IPS DF 6.9 (cell line): ENCODE results near the gene NTMT1.

ENCODE experiments used
- DNase-seq: peaks from one replicate; pipeline ENCODE4 v3.0.0-alpha.2; 2013; ENCODE audit warnings: low read depth, low spot score
- H3K27ac ChIP-seq: one replicate; pipeline ENCODE4 v1.5.1; 2013; ENCODE audit warnings: low read length, control low read depth
- H3K27me3 ChIP-seq: 2 replicates; pipeline ENCODE4 v1.6.1; 2013; ENCODE audit warnings: mild to moderate bottlenecking, low read length; ENCODE audit not compliant: control insufficient read depth, insufficient read depth
- H3K36me3 ChIP-seq: 2 replicates; pipeline ENCODE4 v1.6.1; 2013; ENCODE audit warnings: low read length; ENCODE audit not compliant: control insufficient read depth, insufficient read depth
- H3K4me1 ChIP-seq: 2 replicates; pipeline ENCODE4 v1.6.1; 2013; ENCODE audit warnings: low read length; ENCODE audit not compliant: control insufficient read depth, insufficient read depth
- H3K4me3 ChIP-seq: 2 replicates; pipeline ENCODE4 v1.5.1; 2013; ENCODE audit warnings: mild to moderate bottlenecking, low read length
- H3K9me3 ChIP-seq: 2 replicates; pipeline ENCODE4 v1.6.1; 2013; ENCODE audit warnings: low read length, inconsistent platforms; ENCODE audit not compliant: control insufficient read depth, insufficient read depth
- WGBS: extraction: QIAGEN DNeasy Blood & Tissue Kit; methylation state at CpG from one replicate; pipeline ENCODE4 v1.1.7; 2013; ENCODE audit warnings: mixed read lengths, missing lambda C conversion rate; ENCODE audit not compliant: insufficient read length, insufficient coverage; 5-methylcytosine and 5-hydroxymethylcytosine counted together

Gene NTMT1

DNA sequence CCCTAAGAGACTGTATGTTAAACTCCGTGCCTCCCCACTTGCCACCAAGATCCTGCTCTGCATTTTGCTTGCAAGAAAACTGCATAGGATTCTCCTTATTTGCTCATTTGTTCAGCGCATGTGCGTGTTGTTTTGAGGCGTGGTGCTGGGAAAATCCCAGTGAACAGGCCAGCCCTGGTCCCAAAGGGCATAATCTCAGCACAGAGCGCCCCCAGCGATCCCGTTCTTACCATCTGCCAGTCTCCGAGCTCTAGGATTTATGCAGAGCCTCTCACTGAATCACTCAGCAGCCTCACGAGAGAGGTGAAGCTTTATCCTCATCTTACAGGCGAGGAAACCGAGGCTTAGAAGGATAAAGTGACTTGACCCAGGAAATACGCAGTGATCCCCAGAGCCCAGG is 51.0 kb downstream of the NTMT1 start:
- DNase-seq, result no peak
- no CpG with 5 or more reads among the region's 12 CpGs for WGBS

DNA sequence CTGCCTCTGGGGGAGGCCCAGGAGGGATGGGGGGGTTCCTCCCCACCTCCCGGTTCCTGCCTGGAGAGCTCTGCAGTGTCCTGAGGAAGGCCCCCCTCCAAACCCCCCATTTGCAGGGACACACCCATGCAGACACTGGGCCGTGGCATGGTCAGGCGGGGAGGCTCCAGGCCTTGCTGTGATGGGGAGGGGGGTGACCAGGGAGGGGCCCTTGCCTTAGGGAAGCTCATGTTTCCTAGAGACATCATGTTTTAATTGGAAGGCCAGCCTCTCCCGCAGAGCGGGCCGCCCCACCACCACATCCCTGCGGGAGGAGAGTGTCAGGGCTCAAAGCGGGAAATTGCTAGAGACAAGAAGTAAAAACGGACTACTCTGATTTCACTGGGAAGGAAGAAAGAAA is 51.5 kb downstream of the NTMT1 start:
- H3K27ac ChIP-seq, result no peak overlapping the region
- no peak overlapping the region; the same call in 1 of the 2 replicates for H3K4me3 ChIP-seq
- no peaks in the 10 kb centered on the region for H3K9me3 ChIP-seq
- no peaks in the 10 kb centered on the region; the same call in 1 of the 2 replicates for H3K4me1 ChIP-seq
- no CpG with 5 or more reads among the region's 9 CpGs for WGBS
- no peak for DNase-seq
- no peaks in the 10 kb centered on the region for H3K27me3 ChIP-seq
- H3K36me3 ChIP-seq, result no peaks in the 10 kb centered on the region

More for the DNA sequence above, 51.0 kb downstream of the NTMT1 start:
- Histone ChIP-seq H3K36me3 (no peaks in the 10 kb centered on the region), H3K27me3 (no peaks in the 10 kb centered on the region), H3K4me1 (no peaks in the 10 kb centered on the region; the same call in 1 of the 2 replicates), H3K4me3 (no peak overlapping the region), H3K9me3 (no peaks in the 10 kb centered on the region), H3K27ac (no peak overlapping the region)

DNA sequence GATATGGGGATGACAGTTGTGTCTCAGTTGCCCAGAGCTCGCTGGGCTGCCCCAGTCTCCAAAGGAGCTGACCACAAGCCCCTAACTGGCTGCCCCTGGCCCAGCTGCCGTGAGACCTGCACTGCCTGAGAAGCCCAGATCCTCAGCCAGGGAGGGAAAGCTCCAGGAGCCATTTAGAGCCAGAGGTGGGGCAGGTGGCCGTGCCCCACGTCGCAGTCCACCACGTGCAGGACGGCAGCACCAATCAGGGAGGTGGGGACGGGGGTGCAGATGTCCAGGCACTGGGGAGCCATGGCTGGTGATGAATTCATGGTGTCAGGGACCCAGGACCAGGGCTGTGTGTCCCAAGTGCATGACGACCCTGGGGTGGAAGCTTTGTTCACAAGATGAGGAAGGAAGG is 52.9 kb downstream of the NTMT1 start:
- Histone ChIP-seq H3K27ac (no peak overlapping the region), H3K4me1 (no peaks in the 10 kb centered on the region; the same call in 1 of the 2 replicates), H3K36me3 (no peaks in the 10 kb centered on the region), H3K4me3 (no peak overlapping the region), H3K27me3 (no peaks in the 10 kb centered on the region), H3K9me3 (no peaks in the 10 kb centered on the region)
- WGBS, result no CpG with 5 or more reads among the region's 9 CpGs
- DNase-seq, result no peak

DNA sequence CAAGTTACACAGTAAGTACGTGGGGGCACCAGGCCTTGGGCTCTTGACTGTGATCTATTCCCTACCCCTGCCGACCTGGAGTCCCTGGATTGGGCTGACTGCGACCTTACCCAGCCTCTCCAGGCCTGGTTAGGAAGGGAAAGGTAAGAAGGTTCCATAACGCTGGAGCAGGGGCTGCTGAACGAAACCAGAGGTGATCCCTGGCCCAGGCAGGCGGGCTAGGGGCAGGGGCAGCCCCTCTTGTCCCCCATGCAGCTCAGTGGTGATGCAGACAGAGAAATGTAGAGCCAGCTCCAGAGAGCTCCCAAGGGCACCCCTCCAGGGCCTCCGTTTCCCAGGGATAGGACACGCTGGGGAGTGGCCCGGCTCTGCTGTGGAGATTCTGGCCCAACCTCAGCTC is 53.6 kb downstream of the NTMT1 start:
- no CpG with 5 or more reads among the region's 9 CpGs for WGBS
- Histone ChIP-seq H3K36me3 (no peaks in the 10 kb centered on the region), H3K27me3 (no peaks in the 10 kb centered on the region), H3K9me3 (no peaks in the 10 kb centered on the region), H3K27ac (no peak overlapping the region), H3K4me1 (no peaks in the 10 kb centered on the region; the same call in 1 of the 2 replicates), H3K4me3 (no peak overlapping the region)
- DNase-seq, result no peak

GRCh38 chr9:129681924-129682323 is 56.0 kb downstream of the NTMT1 start:
- Histone ChIP-seq H3K4me1 (no peaks in the 10 kb centered on the region; the same call in 1 of the 2 replicates), H3K4me3 (no peak overlapping the region), H3K9me3 (no peaks in the 10 kb centered on the region), H3K27me3 (no peaks in the 10 kb centered on the region), H3K36me3 (no peaks in the 10 kb centered on the region), H3K27ac (no peak overlapping the region)
- no peak for DNase-seq
- WGBS, result no CpG with 5 or more reads among the region's 11 CpGs

DNA sequence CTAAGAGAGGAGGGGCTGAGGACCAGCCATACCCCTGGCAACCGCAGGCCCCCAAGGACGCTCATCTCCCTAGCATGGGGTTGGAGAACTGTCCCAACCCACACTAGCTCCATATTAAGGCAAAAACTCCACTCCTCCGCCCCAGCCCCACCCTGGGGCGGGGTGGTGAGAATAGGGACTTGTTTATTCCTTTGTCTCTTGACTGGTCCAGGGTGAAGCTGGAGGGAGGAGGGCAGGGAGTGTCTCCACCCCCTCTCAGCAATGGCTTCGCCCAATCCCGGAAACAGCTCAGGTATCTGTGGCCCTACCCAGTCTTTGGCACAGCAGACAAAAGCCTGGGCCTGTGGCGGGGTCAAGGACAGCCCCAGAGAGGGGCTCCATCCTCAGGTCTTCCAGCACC is 56.4 kb downstream of the NTMT1 start:
- H3K9me3 ChIP-seq, result no peaks in the 10 kb centered on the region
- no peaks in the 10 kb centered on the region for H3K27me3 ChIP-seq
- DNase-seq, result no peak
- H3K4me3 ChIP-seq, result no peak overlapping the region
- H3K4me1 ChIP-seq, result no peaks in the 10 kb centered on the region; the same call in 1 of the 2 replicates
- WGBS, result no CpG with 5 or more reads among the region's 7 CpGs
- H3K27ac ChIP-seq, result no peak overlapping the region
- no peaks in the 10 kb centered on the region for H3K36me3 ChIP-seq

GRCh38 chr9:129685220-129685932 is 59.4 kb downstream of the NTMT1 start:
- DNase-seq, result no peak
- Histone ChIP-seq H3K9me3 (no peaks in the 10 kb centered on the region), H3K4me1 (no peaks in the 10 kb centered on the region), H3K4me3 (no peak overlapping the region), H3K27ac (no peak overlapping the region), H3K27me3 (no peaks in the 10 kb centered on the region), H3K36me3 (no peaks in the 10 kb centered on the region)
- WGBS, result no CpG with 5 or more reads among the region's 15 CpGs
